ENCODE measurements around the gene CDCA4. TPM values are rescaled to one million over a fixed set of nuclear protein-coding genes. Genes with fewer than 3 reads are reported as not detected.

Gene CDCA4
- total and polyA plus RNA-seq, 10 of the 15 experiments (the other 5 are each of a cell fraction or from before 2014, with no cell fraction given): 10.4 to 64.0 (median 52.1) TPM

DNA sequence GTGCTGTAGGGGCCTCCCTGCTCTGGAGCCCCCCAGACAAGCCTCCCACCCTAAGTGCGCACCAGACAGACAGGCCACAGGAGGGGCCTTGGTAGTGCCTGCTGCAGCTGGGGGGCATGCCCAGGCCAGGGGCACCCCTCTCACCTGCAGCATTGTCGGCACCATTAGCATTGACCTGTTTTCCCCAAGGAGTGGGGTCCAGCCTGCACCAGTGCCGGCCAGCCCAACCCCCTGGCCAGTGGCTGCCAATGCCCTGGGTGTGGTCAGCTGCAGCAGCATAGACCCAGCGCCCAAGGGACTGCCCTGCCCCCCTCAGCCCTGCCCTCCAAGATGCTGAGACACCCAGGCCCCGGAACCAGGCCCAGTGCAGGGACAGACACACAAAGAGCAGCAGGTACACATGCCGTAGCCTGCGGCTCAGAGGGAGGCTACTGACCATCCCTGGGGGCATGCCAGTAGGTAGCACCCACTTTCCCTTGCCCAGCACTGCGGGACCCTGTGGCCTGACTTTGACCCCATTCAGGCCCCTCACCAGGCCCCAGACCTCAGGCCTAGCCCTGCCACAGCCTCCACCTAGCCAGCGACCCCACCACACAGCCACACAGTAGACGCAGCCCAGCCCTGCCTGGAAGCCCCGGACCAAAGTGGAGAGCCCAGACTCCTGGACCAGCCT is 43.7 kb downstream of the CDCA4 start (continued):
- TF ChIP-seq WRNIP1 (IDR thresholded peaks at IDR 0.05; ENCODE audit: borderline replicate concordance, low read depth, low read length): no peak
- no peak for TF ChIP-seq POLR2A (IDR thresholded peaks at IDR 0.05; ENCODE audit: low read depth, low read length)
- TF ChIP-seq SIX5 (IDR thresholded peaks at IDR 0.05; ENCODE audit: low read depth, low read length, severe bottlenecking): no peak
- no peak for TF ChIP-seq ESRRA (IDR thresholded peaks at IDR 0.05; ENCODE audit: low read length)
- TF ChIP-seq STAT3 (IDR thresholded peaks at IDR 0.05; ENCODE audit: low read depth, low read length): no peak
- no peak for TF ChIP-seq FOXM1 (IDR thresholded peaks at IDR 0.05; ENCODE audit: low read depth, low read length)
- TF ChIP-seq BRCA1 (IDR thresholded peaks at IDR 0.05; ENCODE audit: low read depth, low read length): no peak
- TF ChIP-seq, protein P1, sequence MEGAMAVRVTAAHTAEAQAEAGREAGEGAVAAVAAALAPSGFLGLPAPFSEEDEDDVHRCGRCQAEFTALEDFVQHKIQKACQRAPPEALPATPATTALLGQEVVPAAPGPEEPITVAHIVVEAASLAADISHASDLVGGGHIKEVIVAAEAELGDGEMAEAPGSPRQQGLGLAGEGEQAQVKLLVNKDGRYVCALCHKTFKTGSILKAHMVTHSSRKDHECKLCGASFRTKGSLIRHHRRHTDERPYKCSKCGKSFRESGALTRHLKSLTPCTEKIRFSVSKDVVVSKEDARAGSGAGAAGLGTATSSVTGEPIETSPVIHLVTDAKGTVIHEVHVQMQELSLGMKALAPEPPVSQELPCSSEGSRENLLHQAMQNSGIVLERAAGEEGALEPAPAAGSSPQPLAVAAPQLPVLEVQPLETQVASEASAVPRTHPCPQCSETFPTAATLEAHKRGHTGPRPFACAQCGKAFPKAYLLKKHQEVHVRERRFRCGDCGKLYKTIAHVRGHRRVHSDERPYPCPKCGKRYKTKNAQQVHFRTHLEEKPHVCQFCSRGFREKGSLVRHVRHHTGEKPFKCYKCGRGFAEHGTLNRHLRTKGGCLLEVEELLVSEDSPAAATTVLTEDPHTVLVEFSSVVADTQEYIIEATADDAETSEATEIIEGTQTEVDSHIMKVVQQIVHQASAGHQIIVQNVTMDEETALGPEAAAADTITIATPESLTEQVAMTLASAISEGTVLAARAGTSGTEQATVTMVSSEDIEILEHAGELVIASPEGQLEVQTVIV (IDR thresholded peaks at IDR 0.05; ENCODE audit: borderline replicate concordance, partially characterized antibody): no peak

DNA sequence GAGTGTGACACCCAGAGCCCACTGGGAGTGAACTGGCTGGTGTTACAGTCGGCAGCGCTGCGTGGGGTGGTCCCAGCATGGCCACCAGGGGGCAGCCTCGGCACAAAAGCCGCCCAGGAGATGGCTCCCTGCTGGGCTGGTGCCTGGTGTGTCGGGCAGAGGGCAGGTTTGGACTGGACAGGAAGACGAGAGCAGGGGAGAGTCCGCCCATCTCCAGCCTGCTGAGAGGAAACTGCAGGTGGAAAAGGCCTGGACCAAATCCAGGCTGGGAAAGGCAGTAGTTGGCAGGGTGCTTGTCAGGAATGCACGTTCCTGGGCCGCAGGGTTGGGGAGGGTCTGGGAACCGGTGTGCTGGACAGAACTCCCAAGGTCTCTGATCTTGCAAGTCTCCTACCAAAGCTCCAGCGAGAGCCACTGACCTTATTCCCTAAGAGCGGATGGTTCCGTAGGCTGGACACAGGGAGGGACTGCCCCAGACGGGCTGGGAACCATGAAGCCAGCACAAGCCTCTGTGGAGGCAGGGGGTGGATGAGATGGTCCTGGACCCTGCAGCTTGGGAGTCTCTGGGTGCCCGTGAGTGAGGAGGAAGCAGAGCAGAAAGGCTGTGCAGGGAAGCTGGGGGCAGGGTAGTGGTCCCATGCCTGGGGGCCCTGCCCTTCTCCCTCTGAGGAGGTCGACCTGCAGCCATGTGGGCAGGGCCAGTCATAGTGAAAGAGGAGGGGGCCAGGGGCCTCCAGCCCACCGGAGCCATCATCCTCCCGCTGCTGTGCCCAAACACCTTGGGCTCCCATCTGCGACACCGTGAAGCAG is 44.5 kb downstream of the CDCA4 start:
- in situ Hi-C loops (cut with MboI) (no loop called here), intact Hi-C loops (cut with micrococcal nuclease; ENCODE audit: unreplicated experiment) (loop anchor here (1.0 to 10.0 kb wide), 3 partner anchors 69 to 110 kb away; no protein-coding TSS in a partner anchor)
- no TSS peak for BruUV-seq (replicated peaks)
- H3K79me2 ChIP-seq (ENCODE audit: control insufficient read depth, insufficient read depth, low read length): no peaks in the 10 kb centered on the region
- H3K9me3 ChIP-seq (replicated peaks; ENCODE audit: control insufficient read depth, insufficient read depth, low read length): no peaks in the 10 kb centered on the region
- H2AFZ ChIP-seq (ENCODE audit: control insufficient read depth, low read depth, low read length): no peak overlapping the region
- peak; percentile 5 for DNase-seq (ENCODE audit: low read depth, low spot score)
- CTCF ChIA-PET: interaction anchor here (0.6 to 5.0 kb wide), 10 partner anchors 13 to 110 kb away, joined by 3 to 82 read pairs (median 5); no protein-coding TSS in a partner anchor
- SMC1A ChIA-PET (ENCODE audit: uncharacterized antibody, unreplicated experiment): interaction anchor here (1.0 to 3.4 kb wide), 6 partner anchors 8 to 105 kb away, joined by 3 to 24 read pairs (median 4); no protein-coding TSS in a partner anchor
- RAD21 ChIA-PET (ENCODE audit: unreplicated experiment): interaction anchor here (0.9 to 3.8 kb wide), 4 partner anchors 41 to 110 kb away, joined by 3 to 26 read pairs (median 5); no protein-coding TSS in a partner anchor
- no peak overlapping the region for H3K27ac ChIP-seq (ENCODE audit: control insufficient read depth, insufficient read depth)
- peak; percentile 95 for ATAC-seq
- 32% methylated on average over 21 of the region's 21 CpGs for WGBS (ENCODE audit: insufficient coverage, insufficient replicate concordance, low lambda C conversion rate, missing lambda C conversion rate)
- no peak overlapping the region for H3K4me2 ChIP-seq (ENCODE audit: control insufficient read depth, insufficient read depth)
- FAIRE-seq: peak; percentile 76
- H3K36me3 ChIP-seq (ENCODE audit: control insufficient read depth in 2 of 2, insufficient read depth in 2 of 2, low read length in 1 of 2): no peaks in the 10 kb centered on the region
- H3K9ac ChIP-seq (ENCODE audit: control insufficient read depth, insufficient read depth, low read length): no peak overlapping the region
- no peak overlapping the region for H3K4me3 ChIP-seq
- POLR2A ChIA-PET: no interaction called here
- H3K4me1 ChIP-seq (ENCODE audit: control insufficient read depth, insufficient read depth, low read length): no peaks in the 10 kb centered on the region; the same call in 1 of the 2 replicates
- no peaks in the 10 kb centered on the region for H4K20me1 ChIP-seq (ENCODE audit: control insufficient read depth, insufficient read depth)
- peaks cover 7 to 10% of the 10 kb centered on the region in 2 experiments for H3K27me3 ChIP-seq (replicated peaks in 1 of 2; ENCODE audit: control insufficient read depth in 2 of 2, insufficient read depth in 2 of 2, low read length in 1 of 2)
- peak; percentile 92 for TF ChIP-seq RAD21 (IDR thresholded peaks at IDR 0.05; ENCODE audit: insufficient read depth, low read depth, low read length)
- peak; percentile 80 for TF ChIP-seq YY1 (IDR thresholded peaks at IDR 0.05; ENCODE audit: low read depth, low read length)
- peak; percentile 49; the same call in 1 of the 2 replicates for TF ChIP-seq NBN (IDR thresholded peaks at IDR 0.05)
- no peak for TF ChIP-seq JUND (IDR thresholded peaks at IDR 0.05; ENCODE audit: low read depth, low read length)
- TF ChIP-seq PML (IDR thresholded peaks at IDR 0.05; ENCODE audit: low read length): no peak
- TF ChIP-seq, protein P2, sequence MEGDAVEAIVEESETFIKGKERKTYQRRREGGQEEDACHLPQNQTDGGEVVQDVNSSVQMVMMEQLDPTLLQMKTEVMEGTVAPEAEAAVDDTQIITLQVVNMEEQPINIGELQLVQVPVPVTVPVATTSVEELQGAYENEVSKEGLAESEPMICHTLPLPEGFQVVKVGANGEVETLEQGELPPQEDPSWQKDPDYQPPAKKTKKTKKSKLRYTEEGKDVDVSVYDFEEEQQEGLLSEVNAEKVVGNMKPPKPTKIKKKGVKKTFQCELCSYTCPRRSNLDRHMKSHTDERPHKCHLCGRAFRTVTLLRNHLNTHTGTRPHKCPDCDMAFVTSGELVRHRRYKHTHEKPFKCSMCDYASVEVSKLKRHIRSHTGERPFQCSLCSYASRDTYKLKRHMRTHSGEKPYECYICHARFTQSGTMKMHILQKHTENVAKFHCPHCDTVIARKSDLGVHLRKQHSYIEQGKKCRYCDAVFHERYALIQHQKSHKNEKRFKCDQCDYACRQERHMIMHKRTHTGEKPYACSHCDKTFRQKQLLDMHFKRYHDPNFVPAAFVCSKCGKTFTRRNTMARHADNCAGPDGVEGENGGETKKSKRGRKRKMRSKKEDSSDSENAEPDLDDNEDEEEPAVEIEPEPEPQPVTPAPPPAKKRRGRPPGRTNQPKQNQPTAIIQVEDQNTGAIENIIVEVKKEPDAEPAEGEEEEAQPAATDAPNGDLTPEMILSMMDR (IDR thresholded peaks at IDR 0.05 in 2 of 3, conservative IDR thresholded peaks at IDR 0.05 in 1 of 3; ENCODE audit: control insufficient read depth in 2 of 3, extremely low read depth in 1 of 3, insufficient read depth in 1 of 3, low read depth in 3 of 3, low read length in 3 of 3): peak; percentile 88 to 97 (median 97); a peak in 5 of 6 replicates
- peak; percentile 30; the same call in 1 of the 2 replicates for TF ChIP-seq ZNF207 (IDR thresholded peaks at IDR 0.05; ENCODE audit: borderline replicate concordance)
- peak; percentile 99 for TF ChIP-seq SMC3 (IDR thresholded peaks at IDR 0.05; ENCODE audit: borderline replicate concordance, low read length)

All from GM12878 (cell line).